ENCODE data around the gene AGBL2.

DNA sequence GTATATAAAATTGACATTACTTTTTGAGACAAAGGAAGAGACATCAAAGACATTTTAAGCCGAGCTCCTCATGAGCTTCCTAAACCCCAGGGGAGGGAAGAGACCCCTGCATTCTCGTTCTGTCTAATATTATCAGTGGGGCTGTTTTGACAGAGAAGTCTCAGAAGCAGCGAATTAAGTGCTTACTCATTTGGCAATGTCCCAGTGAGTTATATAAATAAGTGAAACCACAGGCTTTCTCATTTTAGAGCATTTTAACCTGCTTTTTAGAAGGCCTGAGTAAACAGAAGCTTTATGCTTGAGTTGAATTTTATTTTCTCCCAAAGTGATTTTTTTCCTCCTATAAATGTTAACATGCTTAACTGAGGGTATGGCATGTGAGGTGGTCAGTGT is 97.8 kb downstream of the AGBL2 start:
- no peak for TF ChIP-seq POLR2AphosphoS5 (IDR thresholded peaks at IDR 0.05; ENCODE audit: low read depth, low read length)
- TF ChIP-seq JUND (IDR thresholded peaks at IDR 0.05): no peak
